Activated CD4-positive, alpha-beta memory T cell treated with anti-CD3 and anti-CD28 coated beads, Interleukin-2, amount 10 ng/mL, durations not matched to agents 7 days and 5 days (primary cell): ENCODE measurements around the gene CETN2. TPM values are rescaled to one million over a fixed set of nuclear protein-coding genes. Genes with fewer than 3 reads are reported as not detected.

Experiments used
- total RNA-seq, 2 experiments: library from RNA; stranded (reverse); gene quantifications; one replicate each; pipeline ENCODE4 v1.2.3, GENCODE V29; 2021

The CETN2 gene
- total RNA-seq, 2 experiments from 2014 or later = 7.7 TPM

Other genes with a start within 250 kb of the CETN2 start
- gene GABRQ, start 192.9 kb downstream of the CETN2 start, total RNA-seq = not detected
- not detected for gene MAGEA3, start 132.0 kb downstream of the CETN2 start, total RNA-seq
- 1 to 10 TPM; 1.3 TPM for gene CSAG2, start 121.5 kb downstream of the CETN2 start, total RNA-seq
- not detected for gene MAGEA2B, start 116.1 kb downstream of the CETN2 start, total RNA-seq
- gene CSAG1, start 97.0 kb downstream of the CETN2 start, total RNA-seq = not detected
- not detected for gene MAGEA12, start 97.0 kb downstream of the CETN2 start, total RNA-seq
- gene MAGEA2, start 76.9 kb downstream of the CETN2 start, total RNA-seq = not detected
- gene CSAG3, start 71.5 kb downstream of the CETN2 start, total RNA-seq = under 1 TPM in 1 of 2 experiments, not detected in 1; 0.63 TPM
- gene MAGEA6, start 61.1 kb downstream of the CETN2 start, total RNA-seq = not detected
- 10 to 100 TPM; 17.0 to 18.6 TPM for gene NSDHL, start 306 bp upstream of the CETN2 start, total RNA-seq
- under 1 TPM; 0.75 to 0.88 TPM for gene ZNF185, start 67.3 kb upstream of the CETN2 start, total RNA-seq
- gene PNMA5, start 163.4 kb upstream of the CETN2 start, total RNA-seq = under 1 TPM; 0.23 to 0.33 TPM
- gene PNMA3, start 225.7 kb upstream of the CETN2 start, total RNA-seq = 1 to 10 TPM; 3.3 to 3.6 TPM
- gene PNMA6A, start 241.7 kb upstream of the CETN2 start, total RNA-seq = under 1 TPM; 0.20 to 0.25 TPM